ENCODE results near the gene ANO9.
A peak's percentile ranks its signal among the peaks of the same experiment; 100 is the strongest.

Gene ANO9

GRCh38 chr11:384511-384910 is 57.3 kb downstream of the ANO9 start:
- no peak for DNase-seq (ENCODE audit: low spot score)

GRCh38 chr11:383431-383830 is 58.4 kb downstream of the ANO9 start:
- DNase-seq (ENCODE audit: low spot score) = no peak

- DNase-seq (ENCODE audit: low spot score) = no peak
Measured at GRCh38 chr11:382081-382629, 59.7 kb downstream of the ANO9 start.

- no peak for DNase-seq (ENCODE audit: low spot score)
Measured at GRCh38 chr11:381501-382072, 60.2 kb downstream of the ANO9 start.

DNA sequence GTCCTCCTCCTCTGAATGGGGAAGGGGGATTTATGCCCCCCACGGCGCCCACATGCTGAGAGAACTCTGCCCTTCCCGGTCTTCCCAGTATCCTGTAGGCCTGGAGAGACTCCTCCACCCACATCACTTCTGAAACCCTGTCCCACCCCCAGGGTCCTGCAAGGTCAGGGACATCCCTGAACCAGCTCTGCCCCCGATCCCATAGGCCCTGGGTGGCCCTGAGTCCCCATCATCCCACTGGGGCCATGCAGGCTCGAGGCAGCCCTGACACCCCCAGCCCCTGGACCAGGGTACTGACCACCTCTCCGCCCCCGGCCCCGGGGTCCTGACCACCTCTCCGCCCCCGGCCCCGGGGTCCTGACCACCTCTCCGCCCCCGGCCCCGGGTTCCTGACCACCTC is 60.8 kb downstream of the ANO9 start:
- DNase-seq (ENCODE audit: low spot score) = no peak

DNA sequence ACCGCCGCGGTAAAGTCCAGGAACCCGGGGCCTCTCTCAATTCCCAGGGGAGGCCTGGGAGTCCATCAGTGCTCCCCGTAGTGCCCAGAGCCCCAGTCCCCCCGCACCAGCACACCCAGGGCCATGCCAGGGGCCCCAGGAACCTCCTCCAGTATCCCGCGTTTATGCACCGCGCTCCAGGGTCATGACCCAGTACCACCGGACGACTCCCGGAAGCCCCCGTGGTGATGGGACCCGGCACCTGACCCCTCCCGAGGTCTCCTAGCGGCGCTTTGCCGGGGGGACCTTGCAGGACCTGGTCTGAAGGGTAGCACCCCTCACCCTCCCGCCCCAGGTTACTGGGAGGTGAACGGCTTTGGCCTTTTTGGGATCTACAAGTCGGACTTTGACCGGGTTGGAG is 61.3 kb downstream of the ANO9 start:
- DNase-seq (ENCODE audit: low spot score) = no peak

- DNase-seq (ENCODE audit: low spot score) = no peak
Measured at GRCh38 chr11:380095-380480, 61.7 kb downstream of the ANO9 start.

DNA sequence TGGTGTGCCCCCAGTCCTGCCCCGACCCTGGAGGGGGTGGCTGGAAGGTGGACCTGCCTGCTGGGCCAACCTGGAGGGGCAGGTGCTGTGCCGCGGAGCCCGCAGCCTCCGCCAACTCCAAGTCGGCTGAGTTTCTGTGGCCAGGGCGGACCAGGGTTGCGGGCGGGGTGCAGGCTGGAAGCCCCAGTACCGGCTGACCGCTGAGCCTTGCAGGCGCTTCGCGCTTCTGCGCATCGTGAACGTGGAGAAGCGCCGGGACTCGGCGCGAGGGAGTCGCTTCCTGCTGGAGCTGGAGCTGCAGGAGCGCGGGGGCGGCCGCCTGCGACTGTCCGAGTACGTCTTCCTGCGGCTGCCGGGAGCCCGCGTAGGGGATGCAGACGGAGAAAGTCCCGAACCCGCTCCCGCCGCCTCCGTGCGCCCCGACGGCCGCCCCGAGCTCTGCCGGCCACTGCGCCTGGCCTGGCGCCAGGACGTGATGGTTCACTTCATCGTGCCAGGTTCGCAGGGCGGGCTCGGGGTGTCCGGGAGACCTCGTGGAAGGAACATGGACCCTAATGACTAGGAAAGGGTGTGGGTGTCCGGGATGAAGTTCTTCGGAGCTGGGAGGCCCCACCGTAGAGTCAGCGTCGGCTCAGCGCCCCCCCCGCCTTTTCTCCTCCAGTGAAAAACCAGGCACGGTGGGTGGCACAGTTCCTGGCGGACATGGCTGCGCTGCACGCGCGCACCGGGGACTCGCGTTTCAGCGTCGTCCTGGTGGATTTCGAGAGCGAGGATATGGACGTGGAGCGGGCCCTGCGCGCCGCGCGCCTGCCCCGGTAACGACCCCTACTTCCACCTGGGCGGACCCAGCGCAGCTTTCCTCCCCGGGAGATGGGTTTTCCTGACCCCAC is 62.4 kb downstream of the ANO9 start:
- DNase-seq (ENCODE audit: low spot score) = no peak

- no peak for DNase-seq (ENCODE audit: low spot score)
Measured at GRCh38 chr11:377883-378500, 63.8 kb downstream of the ANO9 start.

DNA sequence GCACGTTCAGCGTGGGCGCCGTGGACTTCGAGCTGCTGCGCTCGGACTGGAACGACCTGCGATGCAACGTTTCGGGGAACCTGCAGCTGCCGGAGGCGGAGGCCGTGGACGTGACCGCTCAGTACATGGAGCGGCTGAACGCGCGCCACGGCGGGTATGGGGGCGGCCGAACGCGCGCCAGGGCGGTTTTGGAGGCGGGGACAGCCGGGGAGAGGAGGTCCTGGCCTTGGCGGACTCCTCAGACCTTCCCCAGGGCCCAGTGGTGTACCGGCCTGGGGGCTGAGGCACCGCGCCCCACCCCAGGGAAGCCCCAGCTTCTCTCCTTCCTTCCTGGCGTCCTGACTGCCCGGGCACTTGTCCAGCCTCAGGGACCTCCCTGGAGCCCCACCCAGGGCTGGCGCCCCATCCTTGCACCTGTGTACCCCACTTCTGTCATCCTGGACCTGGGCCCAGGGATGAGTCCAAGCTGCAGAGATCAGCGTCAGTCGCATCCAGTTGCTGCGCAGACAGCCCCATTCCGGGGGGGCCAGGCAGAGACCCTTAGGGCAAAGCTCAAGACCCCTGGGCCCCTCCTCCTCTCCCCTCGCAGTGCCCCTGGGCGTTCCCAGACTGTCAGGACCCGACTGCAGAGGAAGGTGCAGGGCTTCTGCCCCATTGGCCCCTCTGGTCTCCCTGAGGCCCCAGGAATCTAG is 64.5 kb downstream of the ANO9 start:
- no peak for DNase-seq (ENCODE audit: low spot score)

- no peak for DNase-seq (ENCODE audit: low spot score)
Measured at GRCh38 chr11:376531-377173, 65.2 kb downstream of the ANO9 start.

DNA sequence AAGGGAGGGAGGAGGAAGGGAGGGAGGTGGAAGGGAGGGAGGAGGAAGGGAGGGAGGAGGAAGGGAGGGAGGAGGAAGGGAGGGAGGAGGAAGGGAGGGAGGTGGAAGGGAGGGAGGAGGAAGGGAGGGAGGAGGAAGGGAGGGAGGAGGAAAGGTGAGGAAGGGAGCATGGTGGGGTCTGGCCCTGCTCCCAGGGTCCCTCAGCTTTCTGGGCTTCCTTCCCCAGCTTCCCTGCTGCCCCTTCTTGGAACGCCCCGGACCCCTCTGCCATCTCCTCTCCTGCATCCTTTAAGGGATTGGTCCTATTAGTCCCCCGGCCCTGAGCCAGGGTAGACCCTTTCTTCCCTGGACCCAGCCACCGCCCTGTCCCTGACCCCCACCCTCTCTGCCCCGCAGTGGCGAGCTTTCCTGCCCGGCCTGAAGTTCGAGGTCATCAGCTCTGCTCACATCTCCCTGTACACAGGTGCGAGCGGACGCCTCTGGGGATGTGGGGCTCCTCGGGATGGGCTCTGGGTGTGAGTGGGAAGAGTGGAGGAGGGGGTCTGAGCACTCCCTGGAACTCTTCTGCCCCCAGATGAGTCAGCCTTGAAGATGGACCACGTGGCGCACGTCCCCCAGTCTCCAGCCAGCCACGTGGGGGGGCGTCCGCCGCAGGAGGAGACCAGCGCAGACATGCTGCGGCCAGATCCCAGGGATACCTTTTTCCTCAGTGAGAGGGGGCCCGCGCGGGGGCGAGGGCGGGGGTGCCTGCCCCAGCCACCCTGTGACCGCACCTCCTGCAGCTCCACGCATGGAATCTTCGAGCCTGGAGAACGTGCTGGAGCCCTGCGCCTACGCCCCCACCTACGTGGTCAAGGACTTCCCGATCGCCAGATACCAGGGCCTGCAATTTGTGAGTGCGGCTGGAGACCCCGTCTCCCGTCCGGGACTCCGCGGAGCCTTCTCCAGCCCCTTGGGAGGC is 66.5 kb downstream of the ANO9 start:
- no peak for DNase-seq (ENCODE audit: low spot score)

- DNase-seq (ENCODE audit: low spot score) = peak; percentile 95
Measured at GRCh38 chr11:373716-374551, 67.9 kb downstream of the ANO9 start.

DNA sequence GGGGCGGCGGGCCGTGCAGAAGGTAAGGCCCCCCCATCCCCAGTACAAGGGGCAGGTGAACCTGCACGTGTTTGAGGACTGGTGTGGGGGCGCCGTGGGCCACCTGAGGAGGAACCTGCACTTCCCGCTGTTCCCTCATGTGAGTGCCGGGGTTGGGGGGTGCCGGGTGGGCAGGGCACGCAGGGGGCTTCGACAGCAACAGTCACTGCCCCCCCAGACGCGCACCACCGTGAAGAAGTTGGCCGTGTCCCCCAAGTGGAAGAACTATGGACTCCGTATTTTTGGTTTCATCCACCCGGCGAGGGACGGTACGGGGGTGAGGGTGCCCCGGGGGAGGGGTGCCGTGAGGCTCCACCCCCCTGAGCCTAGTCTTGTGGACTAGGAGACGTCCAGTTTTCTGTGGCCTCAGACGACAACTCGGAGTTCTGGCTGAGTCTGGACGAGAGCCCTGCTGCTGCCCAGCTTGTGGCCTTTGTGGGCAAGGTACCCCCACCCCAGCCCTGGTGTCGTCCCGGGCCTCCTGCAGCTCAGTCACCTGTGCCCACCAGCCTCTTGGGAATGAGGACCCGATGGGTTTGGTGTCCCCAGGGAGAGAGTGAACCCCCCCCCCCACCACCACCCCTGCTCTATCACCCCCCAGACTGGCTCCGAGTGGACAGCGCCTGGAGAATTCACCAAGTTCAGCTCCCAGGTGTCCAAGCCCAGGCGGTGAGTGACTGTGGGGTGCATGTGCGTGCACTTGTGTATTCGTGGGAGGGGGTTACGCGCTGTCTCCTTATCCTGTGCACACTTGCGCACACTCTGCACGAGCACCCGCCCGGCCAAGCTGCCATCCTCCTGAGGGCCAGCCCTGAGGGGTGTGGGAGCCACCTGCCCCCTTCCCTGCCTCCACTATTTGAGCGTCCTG is 68.7 kb downstream of the ANO9 start:
- DNase-seq (ENCODE audit: low spot score) = no peak

- no peak for DNase-seq (ENCODE audit: low spot score)
Measured at GRCh38 chr11:371716-372590, 69.9 kb downstream of the ANO9 start.

DNA sequence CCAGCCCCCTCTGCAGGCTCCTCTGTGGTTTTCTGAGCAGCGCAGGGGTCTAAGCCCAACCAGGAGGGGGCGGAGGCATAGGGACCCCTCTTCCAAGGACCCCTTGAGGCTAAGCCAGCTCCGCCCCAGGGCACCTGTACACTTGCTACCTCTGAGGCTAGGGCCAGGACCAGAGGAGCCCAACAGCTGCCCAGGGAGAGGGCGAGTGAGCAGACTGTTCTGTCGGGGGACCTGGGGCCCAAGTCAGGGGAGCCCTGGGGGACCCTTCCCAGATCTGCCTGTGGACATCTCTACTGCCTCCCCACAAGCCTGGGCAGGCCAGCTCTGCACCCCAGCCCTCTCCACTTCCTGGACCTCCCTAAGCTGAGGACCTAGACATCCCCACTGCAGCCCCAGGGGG is 70.8 kb downstream of the ANO9 start:
- DNase-seq (ENCODE audit: low spot score) = no peak

DNA sequence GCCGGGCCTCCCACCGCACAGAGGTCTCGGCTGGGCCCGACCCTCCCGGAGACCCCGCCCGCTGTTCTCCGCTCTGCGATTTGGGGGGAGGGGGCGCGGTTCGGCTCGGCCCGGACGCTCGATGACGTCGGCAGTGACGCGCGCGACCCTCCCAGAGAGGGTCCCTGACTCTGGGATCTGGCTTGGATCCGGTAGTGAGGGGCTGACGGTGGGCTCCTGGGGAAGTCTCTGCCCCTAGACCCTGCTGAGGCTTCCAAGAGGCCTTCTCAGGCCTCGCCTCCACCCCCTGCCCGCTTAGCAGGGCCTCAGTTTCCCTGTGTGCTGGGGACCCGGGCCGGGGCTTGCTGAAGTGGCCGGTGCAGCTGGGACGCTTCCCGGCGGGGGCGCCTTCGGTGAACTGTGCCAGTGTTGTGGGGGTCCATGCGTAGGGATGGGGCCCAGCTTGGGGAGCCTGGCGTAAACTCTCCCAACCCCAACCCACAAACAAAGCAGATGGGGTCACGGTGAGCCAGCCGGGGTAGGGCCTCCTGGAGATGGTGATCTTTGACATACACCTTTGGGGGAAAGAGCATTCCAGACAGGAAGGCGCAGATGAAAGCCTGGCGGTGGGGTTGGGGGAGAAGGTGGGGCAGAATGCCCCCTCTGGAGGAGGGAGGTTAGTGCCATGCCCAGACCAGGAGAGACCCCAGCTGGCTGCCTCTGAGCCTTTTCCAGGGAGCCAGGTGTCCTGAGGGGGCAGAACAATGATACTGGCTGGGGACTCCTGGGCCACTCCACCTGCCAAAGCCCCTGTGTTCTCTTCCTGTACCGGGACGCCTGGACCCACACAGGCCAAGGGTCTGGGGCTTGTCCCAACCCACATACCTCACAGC is 71.5 kb downstream of the ANO9 start:
- DNase-seq (ENCODE audit: low spot score) = no peak

Measured in COLO829 (cell line).